ENCODE data around the gene NFYA. TPM values are rescaled to one million over a fixed set of nuclear protein-coding genes. Genes with fewer than 3 reads are reported as not detected.

NFYA gene
- total and polyA plus RNA-seq, 2 of the 13 experiments (the other 11 are each of a cell fraction or from before 2014, with no cell fraction given), result 16.0 to 22.9 TPM

DNA sequence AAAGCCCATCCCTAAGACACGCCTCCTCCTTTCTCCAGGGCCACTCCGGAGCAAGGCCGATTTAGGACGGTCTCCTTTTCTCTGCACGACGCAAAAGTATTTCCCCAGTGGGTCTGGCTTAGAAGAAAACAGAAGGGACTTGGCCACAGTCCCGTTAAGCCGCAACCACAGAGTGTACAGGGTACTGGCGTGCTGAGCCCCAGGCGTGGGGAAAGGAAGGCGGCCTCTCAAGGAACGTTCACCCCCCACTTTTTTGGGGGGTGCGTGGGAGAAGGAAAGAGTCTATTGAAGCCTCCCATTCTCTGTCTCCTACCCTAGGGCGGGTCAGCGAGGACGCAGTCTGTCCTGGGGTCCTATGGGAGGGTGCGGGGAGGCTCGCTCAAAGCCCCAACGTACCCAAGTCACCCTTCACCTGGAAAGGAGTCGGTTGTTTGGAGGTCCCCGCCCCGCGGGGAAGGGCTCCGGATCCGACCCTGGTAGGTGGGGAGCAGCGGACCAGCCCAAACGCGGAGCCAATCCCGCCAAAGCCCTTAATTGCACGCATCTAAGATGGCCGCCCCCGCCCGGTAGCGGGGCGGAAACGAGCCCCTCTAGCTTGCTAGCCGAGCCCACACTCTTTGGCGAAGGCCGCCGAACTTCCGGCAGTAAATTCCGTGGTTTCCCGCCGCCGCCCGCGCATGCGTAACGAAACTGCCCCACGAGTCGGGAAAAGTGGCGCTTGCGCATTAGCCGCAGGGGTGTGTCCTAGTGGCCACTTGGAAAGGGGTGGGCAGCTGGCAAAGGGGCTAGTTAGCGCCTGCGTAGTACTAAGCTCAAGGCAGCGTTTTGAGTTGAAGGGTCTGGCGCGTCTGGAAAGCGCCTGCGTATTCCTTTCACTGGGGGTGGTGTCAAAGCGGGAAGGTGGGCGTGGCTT is 595 bp upstream of the NFYA start, which contains the start of gene OARD1 (continued):
- TF ChIP-seq NAIF1 (CRISPR knock-in tag; IDR thresholded peaks at IDR 0.05; ENCODE audit: borderline replicate concordance), result peak; percentile 20; the same call in 1 of the 2 replicates
- 0 out of 2 replicates have a peak, but pooled peaks have one; percentile 40 for TF ChIP-seq ZNF674 (CRISPR knock-in tag; IDR thresholded peaks at IDR 0.05; ENCODE audit: low read depth)
- TF ChIP-seq, protein P1, sequence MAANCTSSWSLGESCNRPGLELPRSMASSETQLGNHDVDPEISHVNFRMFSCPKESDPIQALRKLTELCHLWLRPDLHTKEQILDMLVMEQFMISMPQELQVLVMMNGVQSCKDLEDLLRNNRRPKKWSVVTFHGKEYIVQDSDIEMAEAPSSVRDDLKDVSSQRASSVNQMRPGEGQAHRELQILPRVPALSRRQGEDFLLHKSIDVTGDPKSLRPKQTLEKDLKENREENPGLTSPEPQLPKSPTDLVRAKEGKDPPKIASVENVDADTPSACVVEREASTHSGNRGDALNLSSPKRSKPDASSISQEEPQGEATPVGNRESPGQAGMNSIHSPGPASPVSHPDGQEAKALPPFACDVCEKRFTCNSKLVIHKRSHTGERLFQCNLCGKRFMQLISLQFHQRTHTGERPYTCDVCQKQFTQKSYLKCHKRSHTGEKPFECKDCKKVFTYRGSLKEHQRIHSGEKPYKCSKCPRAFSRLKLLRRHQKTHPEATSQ (CRISPR knock-in tag; IDR thresholded peaks at IDR 0.05; ENCODE audit: borderline replicate concordance), result peak; percentile 41; the same call in 1 of the 2 replicates
- TF ChIP-seq TAF1 (CRISPR knock-in tag; IDR thresholded peaks at IDR 0.05), result peak; percentile 78
- no peak; the same call in 1 of the 2 replicates for TF ChIP-seq SIX4 (CRISPR knock-in tag; IDR thresholded peaks at IDR 0.05)
- TF ChIP-seq ZBTB7A (CRISPR knock-in tag; IDR thresholded peaks at IDR 0.05), result peak; percentile 72
- peak; percentile 92 for TF ChIP-seq NKX3-1 (CRISPR knock-in tag; IDR thresholded peaks at IDR 0.05)
- TF ChIP-seq, protein P2, sequence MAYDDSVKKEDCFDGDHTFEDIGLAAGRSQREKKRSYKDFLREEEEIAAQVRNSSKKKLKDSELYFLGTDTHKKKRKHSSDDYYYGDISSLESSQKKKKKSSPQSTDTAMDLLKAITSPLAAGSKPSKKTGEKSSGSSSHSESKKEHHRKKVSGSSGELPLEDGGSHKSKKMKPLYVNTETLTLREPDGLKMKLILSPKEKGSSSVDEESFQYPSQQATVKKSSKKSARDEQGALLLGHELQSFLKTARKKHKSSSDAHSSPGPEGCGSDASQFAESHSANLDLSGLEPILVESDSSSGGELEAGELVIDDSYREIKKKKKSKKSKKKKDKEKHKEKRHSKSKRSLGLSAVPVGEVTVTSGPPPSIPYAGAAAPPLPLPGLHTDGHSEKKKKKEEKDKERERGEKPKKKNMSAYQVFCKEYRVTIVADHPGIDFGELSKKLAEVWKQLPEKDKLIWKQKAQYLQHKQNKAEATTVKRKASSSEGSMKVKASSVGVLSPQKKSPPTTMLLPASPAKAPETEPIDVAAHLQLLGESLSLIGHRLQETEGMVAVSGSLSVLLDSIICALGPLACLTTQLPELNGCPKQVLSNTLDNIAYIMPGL (CRISPR knock-in tag; IDR thresholded peaks at IDR 0.05; ENCODE audit: borderline replicate concordance in 1 of 2, low read depth in 1 of 2), result peak; percentile 82 to 86
- TF ChIP-seq, protein P3, sequence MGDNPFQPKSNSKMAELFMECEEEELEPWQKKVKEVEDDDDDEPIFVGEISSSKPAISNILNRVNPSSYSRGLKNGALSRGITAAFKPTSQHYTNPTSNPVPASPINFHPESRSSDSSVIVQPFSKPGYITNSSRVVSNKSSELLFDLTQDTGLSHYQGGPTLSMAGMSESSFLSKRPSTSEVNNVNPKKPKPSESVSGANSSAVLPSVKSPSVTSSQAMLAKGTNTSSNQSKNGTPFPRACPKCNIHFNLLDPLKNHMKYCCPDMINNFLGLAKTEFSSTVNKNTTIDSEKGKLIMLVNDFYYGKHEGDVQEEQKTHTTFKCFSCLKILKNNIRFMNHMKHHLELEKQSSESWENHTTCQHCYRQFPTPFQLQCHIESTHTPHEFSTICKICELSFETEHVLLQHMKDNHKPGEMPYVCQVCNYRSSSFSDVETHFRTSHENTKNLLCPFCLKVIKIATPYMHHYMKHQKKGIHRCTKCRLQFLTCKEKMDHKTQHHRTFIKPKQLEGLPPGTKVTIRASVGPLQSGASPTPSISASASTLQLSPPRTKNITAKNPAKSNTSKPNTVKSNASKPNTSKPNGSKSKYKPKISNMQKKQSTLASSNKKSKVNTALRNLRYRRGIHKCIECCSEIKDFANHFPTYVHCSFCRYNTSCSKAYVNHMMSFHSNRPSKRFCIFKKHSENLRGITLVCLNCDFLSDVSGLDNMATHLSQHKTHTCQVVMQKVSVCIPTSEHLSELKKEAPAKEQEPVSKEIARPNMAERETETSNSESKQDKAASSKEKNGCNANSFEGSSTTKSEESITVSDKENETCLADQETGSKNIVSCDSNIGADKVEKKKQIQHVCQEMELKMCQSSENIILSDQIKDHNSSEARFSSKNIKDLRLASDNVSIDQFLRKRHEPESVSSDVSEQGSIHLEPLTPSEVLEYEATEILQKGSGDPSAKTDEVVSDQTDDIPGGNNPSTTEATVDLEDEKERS (CRISPR knock-in tag; IDR thresholded peaks at IDR 0.05), result peak; percentile 74
- TF ChIP-seq, protein P4, sequence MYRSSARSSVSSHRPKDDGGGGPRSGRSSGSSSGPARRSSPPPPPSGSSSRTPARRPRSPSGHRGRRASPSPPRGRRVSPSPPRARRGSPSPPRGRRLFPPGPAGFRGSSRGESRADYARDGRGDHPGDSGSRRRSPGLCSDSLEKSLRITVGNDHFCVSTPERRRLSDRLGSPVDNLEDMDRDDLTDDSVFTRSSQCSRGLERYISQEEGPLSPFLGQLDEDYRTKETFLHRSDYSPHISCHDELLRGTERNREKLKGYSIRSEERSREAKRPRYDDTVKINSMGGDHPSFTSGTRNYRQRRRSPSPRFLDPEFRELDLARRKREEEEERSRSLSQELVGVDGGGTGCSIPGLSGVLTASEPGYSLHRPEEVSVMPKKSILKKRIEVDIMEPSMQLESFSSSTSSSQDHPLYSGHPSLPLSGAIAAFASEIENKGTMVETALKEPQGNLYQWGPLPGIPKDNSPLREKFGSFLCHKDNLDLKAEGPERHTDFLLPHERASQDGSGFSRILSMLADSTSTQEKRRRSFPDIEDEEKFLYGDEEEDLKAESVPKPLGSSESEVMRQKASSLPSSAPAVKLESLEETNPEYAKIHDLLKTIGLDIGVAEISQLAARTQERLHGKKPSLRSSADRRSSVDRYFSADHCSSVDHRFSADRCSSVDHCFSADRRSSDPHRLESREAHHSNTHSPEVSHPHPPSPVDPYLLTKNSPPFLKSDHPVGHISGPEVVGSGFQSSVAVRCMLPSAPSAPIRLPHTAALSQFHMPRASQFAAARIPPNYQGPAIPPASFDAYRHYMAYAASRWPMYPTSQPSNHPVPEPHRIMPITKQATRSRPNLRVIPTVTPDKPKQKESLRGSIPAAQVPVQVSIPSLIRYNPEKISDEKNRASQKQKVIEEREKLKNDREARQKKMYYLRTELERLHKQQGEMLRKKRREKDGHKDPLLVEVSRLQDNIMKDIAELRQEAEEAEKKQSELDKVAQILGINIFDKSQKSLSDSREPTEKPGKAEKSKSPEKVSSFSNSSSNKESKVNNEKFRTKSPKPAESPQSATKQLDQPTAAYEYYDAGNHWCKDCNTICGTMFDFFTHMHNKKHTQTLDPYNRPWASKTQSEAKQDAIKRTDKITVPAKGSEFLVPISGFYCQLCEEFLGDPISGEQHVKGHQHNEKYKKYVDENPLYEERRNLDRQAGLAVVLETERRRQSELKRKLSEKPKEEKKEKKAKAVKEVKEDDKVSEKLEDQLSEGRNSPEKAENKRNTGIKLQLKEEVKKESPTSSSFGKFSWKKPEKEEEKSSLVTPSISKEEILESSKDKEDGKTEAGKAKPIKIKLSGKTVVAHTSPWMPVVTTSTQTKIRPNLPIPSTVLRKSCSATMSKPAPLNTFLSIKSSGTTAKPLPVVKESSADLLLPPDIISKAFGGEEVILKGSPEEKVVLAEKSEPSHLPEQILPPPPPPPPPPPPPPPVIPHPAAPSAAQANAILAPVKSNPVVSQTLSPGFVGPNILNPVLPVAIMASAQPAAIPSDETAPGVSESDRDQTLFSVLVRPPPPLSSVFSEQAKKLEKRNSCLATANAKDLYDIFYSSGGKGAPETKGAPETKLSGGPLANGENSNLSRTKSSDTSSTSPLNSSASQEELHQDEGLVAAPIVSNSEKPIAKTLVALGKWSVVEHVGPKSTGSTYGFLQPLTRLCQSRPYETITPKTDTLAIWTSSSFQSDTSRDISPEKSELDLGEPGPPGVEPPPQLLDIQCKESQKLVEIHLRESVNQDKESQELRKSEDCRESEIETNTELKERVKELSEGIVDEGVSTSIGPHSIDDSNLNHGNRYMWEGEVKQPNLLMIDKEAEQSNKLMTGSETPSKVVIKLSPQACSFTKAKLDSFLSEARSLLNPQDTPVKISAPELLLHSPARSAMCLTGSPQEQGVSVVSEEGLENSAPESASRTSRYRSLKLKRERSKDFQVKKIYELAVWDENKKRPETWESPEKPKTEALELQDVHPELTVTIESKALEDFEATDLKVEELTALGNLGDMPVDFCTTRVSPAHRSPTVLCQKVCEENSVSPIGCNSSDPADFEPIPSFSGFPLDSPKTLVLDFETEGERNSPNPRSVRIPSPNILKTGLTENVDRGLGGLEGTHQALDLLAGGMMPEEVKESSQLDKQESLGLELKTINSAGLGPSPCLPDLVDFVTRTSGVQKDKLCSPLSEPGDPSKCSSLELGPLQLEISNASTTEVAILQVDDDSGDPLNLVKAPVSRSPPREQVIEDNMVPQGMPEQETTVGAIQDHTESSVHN (CRISPR knock-in tag; IDR thresholded peaks at IDR 0.05), result peak; percentile 63; the same call in 1 of the 2 replicates
- 0 out of 2 replicates have a peak, but pooled peaks have one; percentile 57 for TF ChIP-seq MEIS1 (CRISPR knock-in tag; IDR thresholded peaks at IDR 0.05; ENCODE audit: borderline replicate concordance)
- TF ChIP-seq ZFP36L1 (CRISPR knock-in tag; IDR thresholded peaks at IDR 0.05), result no peak
